Endodermal cell (in vitro differentiated cells): Measurements from ENCODE around the gene KIAA0232. TPM values are rescaled to one million over a fixed set of nuclear protein-coding genes. Genes with fewer than 3 reads are reported as not detected.

Experiments
- DNase-seq: peaks from one replicate; pipeline ENCODE4 v3.0.0-alpha.2; 2017
- H3K27ac ChIP-seq: 2 replicates; pipeline ENCODE4 v1.5.1; 2013; ENCODE audit warnings: mild to moderate bottlenecking, low read depth, low read length, moderate library complexity
- H3K27me3 ChIP-seq: 2 replicates; pipeline ENCODE4 v1.6.1; 2013; ENCODE audit warnings: mild to moderate bottlenecking, low read length, moderate library complexity; ENCODE audit not compliant: insufficient read depth, control insufficient read depth, poor library complexity, severe bottlenecking
- H3K36me3 ChIP-seq: 2 replicates; pipeline ENCODE4 v1.7.0; 2013; ENCODE audit warnings: mild to moderate bottlenecking, low read length, moderate library complexity; ENCODE audit not compliant: control insufficient read depth, insufficient read depth
- H3K4me1 ChIP-seq: one replicate; pipeline ENCODE4 v1.7.0; 2013; ENCODE audit warnings: low read length; ENCODE audit not compliant: control insufficient read depth, insufficient read depth
- H3K4me3 ChIP-seq: 2 replicates; pipeline ENCODE4 v1.5.1; 2013; ENCODE audit warnings: mild to moderate bottlenecking, low read length, moderate library complexity
- H3K9ac ChIP-seq: 2 replicates; pipeline ENCODE4 v1.6.1; 2013; ENCODE audit warnings: mild to moderate bottlenecking, low read length, moderate library complexity; ENCODE audit not compliant: poor library complexity, severe bottlenecking; ENCODE audit errors: extremely low read depth
- H3K9me3 ChIP-seq: 2 replicates; pipeline ENCODE4 v1.6.1; 2013; ENCODE audit warnings: mild to moderate bottlenecking, low read length, moderate library complexity; ENCODE audit not compliant: control insufficient read depth
- H3K27ac Mint-ChIP-seq: 2 replicates; pipeline ENCODE4 v1.8.0; 2020; ENCODE audit warnings: mixed read lengths
- H3K27me3 Mint-ChIP-seq: 2 replicates; pipeline ENCODE4 v1.8.0; 2021; ENCODE audit warnings: mild to moderate bottlenecking, mixed read lengths; ENCODE audit not compliant: insufficient read depth
- H3K36me3 Mint-ChIP-seq: 2 replicates; pipeline ENCODE4 v1.8.0; 2020; ENCODE audit warnings: low read depth, mixed read lengths
- H3K4me1 Mint-ChIP-seq: 2 replicates; pipeline ENCODE4 v1.8.0; 2020; ENCODE audit warnings: mixed read lengths
- H3K4me3 Mint-ChIP-seq: 2 replicates; pipeline ENCODE4 v1.8.0; 2020; ENCODE audit warnings: mild to moderate bottlenecking, moderate library complexity, mixed read lengths
- H3K9me3 Mint-ChIP-seq: 2 replicates; pipeline ENCODE4 v1.8.0; 2020; ENCODE audit warnings: mild to moderate bottlenecking, mixed read lengths
- CTCF ChIP-seq: fragments of 200-600 bp; sonication (generic); conservative IDR thresholded peaks from 2 replicates; pipeline ENCODE4 v1.5.0; 2021; ENCODE audit warnings: antibody characterized with exemption, mild to moderate bottlenecking
- WGBS, 2 experiments: methylation state at CpG; one replicate each; pipeline versions ENCODE4 v1.1.5 to v1.1.7; 2013; ENCODE audit warnings: missing lambda C conversion rate in 2 of 2, mixed read lengths in 1 of 2; ENCODE audit not compliant: insufficient coverage in 1 of 2, insufficient read length in 1 of 2; 5-methylcytosine and 5-hydroxymethylcytosine counted together
- total RNA-seq, 2 donors: library from RNA; stranded (reverse); fragmentation: NEBNext Ultra II Directional in 1 of 2; extraction: Animal tissue kit (Norgen Biotek cat#: 25700) in 1 of 2; gene quantifications; 2 replicates in 1 of 2; 3 replicates in 1 of 2; pipeline ENCODE4 v1.2.1, GENCODE V29; 2021

The KIAA0232 gene
- total RNA-seq, 2 donors from 2014 or later: 32.9 to 43.5 TPM

DNA sequence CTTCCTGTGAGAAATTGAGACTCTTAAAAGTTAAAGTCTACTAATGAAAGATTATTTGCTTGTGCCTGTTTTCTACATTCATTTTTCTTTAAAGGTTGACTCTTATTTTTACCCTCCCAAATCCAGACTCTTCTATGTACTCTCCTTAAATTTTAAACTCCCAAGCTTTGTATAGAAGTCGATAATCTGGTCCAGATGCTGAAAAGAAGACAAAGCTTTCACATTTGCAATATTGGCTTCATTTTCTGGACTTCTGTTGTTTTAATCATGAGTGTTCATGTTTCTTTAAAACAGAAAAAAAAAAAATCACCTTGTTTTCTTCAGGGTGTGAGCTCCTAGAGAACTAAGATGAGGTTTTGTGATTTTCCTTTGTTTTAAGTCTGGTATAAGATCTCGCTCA is 73.9 kb downstream of the KIAA0232 start:
- no peaks in the 10 kb centered on the region for H3K27me3 Mint-ChIP-seq
- Histone ChIP-seq H3K27ac (no peak overlapping the region), H3K36me3 (peaks cover 74% of the 10 kb centered on the region), H3K9ac (no peak overlapping the region), H3K27me3 (no peaks in the 10 kb centered on the region), H3K4me3 (no peak overlapping the region), H3K4me1 (no peaks in the 10 kb centered on the region), H3K9me3 (peaks cover 17% of the 10 kb centered on the region)
- no peak for DNase-seq
- TF ChIP-seq CTCF: no peak
- no peak overlapping the region for H3K27ac Mint-ChIP-seq
- 95 to 100% methylated on average over 2 of the region's 2 CpGs for WGBS, 2 experiments
- H3K4me1 Mint-ChIP-seq: peaks cover 10% of the 10 kb centered on the region
- no peak overlapping the region for H3K4me3 Mint-ChIP-seq
- H3K36me3 Mint-ChIP-seq: peaks cover 39% of the 10 kb centered on the region
- peaks cover 3% of the 10 kb centered on the region for H3K9me3 Mint-ChIP-seq

GRCh38 chr4:6857009-6857882 is 74.7 kb downstream of the KIAA0232 start:
- H3K27ac ChIP-seq: no peak overlapping the region
- H3K27me3 ChIP-seq: no peaks in the 10 kb centered on the region
- TF ChIP-seq CTCF: no peak
- peaks cover 10% of the 10 kb centered on the region for H3K4me1 Mint-ChIP-seq
- H3K27me3 Mint-ChIP-seq: no peaks in the 10 kb centered on the region
- H3K36me3 ChIP-seq: peaks cover 74% of the 10 kb centered on the region
- H3K4me3 Mint-ChIP-seq: no peak overlapping the region
- 96 to 97% methylated on average over 4 to 5 of the region's 6 CpGs for WGBS, 2 experiments
- peaks cover 39% of the 10 kb centered on the region for H3K36me3 Mint-ChIP-seq
- DNase-seq: no peak
- H3K9me3 ChIP-seq: peaks cover 8% of the 10 kb centered on the region
- no peak overlapping the region for H3K4me3 ChIP-seq
- peaks cover 3% of the 10 kb centered on the region for H3K9me3 Mint-ChIP-seq
- H3K4me1 ChIP-seq: no peaks in the 10 kb centered on the region
- peak overlapping the region; percentile 40 for H3K27ac Mint-ChIP-seq
- no peak overlapping the region for H3K9ac ChIP-seq

- no peak overlapping the region for H3K27ac ChIP-seq
- no peak overlapping the region for H3K27ac Mint-ChIP-seq
- H3K4me3 Mint-ChIP-seq: no peak overlapping the region
- 93 to 97% methylated on average over 2 to 4 of the region's 6 CpGs for WGBS, 2 experiments
- H3K9me3 Mint-ChIP-seq: no peaks in the 10 kb centered on the region
- H3K4me1 Mint-ChIP-seq: peaks cover 5% of the 10 kb centered on the region
- no peak for TF ChIP-seq CTCF
- peaks cover 47% of the 10 kb centered on the region for H3K36me3 Mint-ChIP-seq
- no peaks in the 10 kb centered on the region for H3K27me3 Mint-ChIP-seq
- H3K27me3 ChIP-seq: no peaks in the 10 kb centered on the region
- no peak overlapping the region for H3K9ac ChIP-seq
- no peak overlapping the region for H3K4me3 ChIP-seq
- H3K9me3 ChIP-seq: no peaks in the 10 kb centered on the region
- H3K36me3 ChIP-seq: peaks cover 74% of the 10 kb centered on the region
- no peaks in the 10 kb centered on the region for H3K4me1 ChIP-seq
- DNase-seq: no peak
These were observed 76.5 kb downstream of the KIAA0232 start for GRCh38 chr4:6858997-6859396.
